ENCODE results near the gene DNM3. TPM values are rescaled to one million over a fixed set of nuclear protein-coding genes. Genes with fewer than 3 reads are reported as not detected.

The DNM3 gene
- total RNA-seq, 2 donors from 2014 or later: 3.2 to 22.5 TPM

- H3K9me3 ChIP-seq (ENCODE audit: control insufficient read depth, low read length, poor library complexity, severe bottlenecking): no peaks in the 10 kb centered on the region
- Mint-ChIP-seq H3K27ac (no peak overlapping the region), H3K4me1 (no peaks in the 10 kb centered on the region), H3K36me3 (ENCODE audit: low read depth) (peaks cover 2% of the 10 kb centered on the region), H3K4me3 (no peak overlapping the region), H3K27me3 (no peaks in the 10 kb centered on the region)
- ATAC-seq (no peak), DNase-seq (no peak)
These were observed 113.1 kb downstream of the DNM3 start for GRCh38 chr1:171954361-171954760.

GRCh38 chr1:171961861-171962260 is 120.6 kb downstream of the DNM3 start:
- H3K4me1 Mint-ChIP-seq: no peaks in the 10 kb centered on the region
- ATAC-seq: no peak
- no peak overlapping the region for H3K27ac Mint-ChIP-seq
- no peaks in the 10 kb centered on the region for H3K9me3 ChIP-seq (ENCODE audit: control insufficient read depth, low read length, poor library complexity, severe bottlenecking)
- H3K27me3 Mint-ChIP-seq: no peaks in the 10 kb centered on the region
- H3K36me3 Mint-ChIP-seq (ENCODE audit: low read depth): no peaks in the 10 kb centered on the region
- no peak for DNase-seq
- no peak overlapping the region for H3K4me3 Mint-ChIP-seq

GRCh38 chr1:171963762-171964161 is 122.5 kb downstream of the DNM3 start:
- no peaks in the 10 kb centered on the region for H3K9me3 ChIP-seq (ENCODE audit: control insufficient read depth, low read length, poor library complexity, severe bottlenecking)
- Mint-ChIP-seq H3K4me1 (no peaks in the 10 kb centered on the region), H3K4me3 (no peak overlapping the region), H3K27me3 (no peaks in the 10 kb centered on the region), H3K36me3 (ENCODE audit: low read depth) (no peaks in the 10 kb centered on the region), H3K27ac (no peak overlapping the region)
- DNase-seq: no peak
- no peak for ATAC-seq

- H3K36me3 Mint-ChIP-seq (ENCODE audit: low read depth): no peaks in the 10 kb centered on the region
- no peak overlapping the region for H3K27ac Mint-ChIP-seq
- DNase-seq (no peak), ATAC-seq (no peak)
- H3K27me3 Mint-ChIP-seq: no peaks in the 10 kb centered on the region
- H3K4me1 Mint-ChIP-seq: no peaks in the 10 kb centered on the region
- no peak overlapping the region for H3K4me3 Mint-ChIP-seq
- no peaks in the 10 kb centered on the region for H3K9me3 ChIP-seq (ENCODE audit: control insufficient read depth, low read length, poor library complexity, severe bottlenecking)
These were observed 124.5 kb downstream of the DNM3 start for GRCh38 chr1:171965777-171966176.

GRCh38 chr1:171966426-171967220 is 125.3 kb downstream of the DNM3 start:
- no peaks in the 10 kb centered on the region for H3K27me3 Mint-ChIP-seq
- H3K9me3 ChIP-seq (ENCODE audit: control insufficient read depth, low read length, poor library complexity, severe bottlenecking): no peaks in the 10 kb centered on the region
- H3K27ac Mint-ChIP-seq: no peak overlapping the region
- H3K4me1 Mint-ChIP-seq: no peaks in the 10 kb centered on the region
- H3K4me3 Mint-ChIP-seq: no peak overlapping the region
- no peak for ATAC-seq
- no peak for DNase-seq
- H3K36me3 Mint-ChIP-seq (ENCODE audit: low read depth): no peaks in the 10 kb centered on the region

GRCh38 chr1:171969226-171969625 is 127.9 kb downstream of the DNM3 start:
- Mint-ChIP-seq H3K27me3 (peaks cover 11% of the 10 kb centered on the region), H3K27ac (no peak overlapping the region), H3K36me3 (ENCODE audit: low read depth) (no peaks in the 10 kb centered on the region), H3K4me1 (no peaks in the 10 kb centered on the region), H3K4me3 (no peak overlapping the region)
- DNase-seq (no peak), ATAC-seq (no peak)
- H3K9me3 ChIP-seq (ENCODE audit: control insufficient read depth, low read length, poor library complexity, severe bottlenecking): no peaks in the 10 kb centered on the region

GRCh38 chr1:171969813-171970212 is 128.5 kb downstream of the DNM3 start:
- H3K27ac Mint-ChIP-seq: no peak overlapping the region
- no peaks in the 10 kb centered on the region for H3K4me1 Mint-ChIP-seq
- H3K9me3 ChIP-seq (ENCODE audit: control insufficient read depth, low read length, poor library complexity, severe bottlenecking): no peaks in the 10 kb centered on the region
- peaks cover 13% of the 10 kb centered on the region for H3K27me3 Mint-ChIP-seq
- DNase-seq (no peak), ATAC-seq (no peak)
- no peaks in the 10 kb centered on the region for H3K36me3 Mint-ChIP-seq (ENCODE audit: low read depth)
- H3K4me3 Mint-ChIP-seq: no peak overlapping the region

- H3K4me1 Mint-ChIP-seq: no peaks in the 10 kb centered on the region
- H3K27me3 Mint-ChIP-seq: peaks cover 16% of the 10 kb centered on the region
- no peak overlapping the region for H3K4me3 Mint-ChIP-seq
- DNase-seq (no peak), ATAC-seq (no peak)
- no peaks in the 10 kb centered on the region for H3K9me3 ChIP-seq (ENCODE audit: control insufficient read depth, low read length, poor library complexity, severe bottlenecking)
- H3K36me3 Mint-ChIP-seq (ENCODE audit: low read depth): no peaks in the 10 kb centered on the region
- no peak overlapping the region for H3K27ac Mint-ChIP-seq
These were observed 131.5 kb downstream of the DNM3 start for GRCh38 chr1:171972846-171973245.

GRCh38 chr1:171973421-171973820 is 132.1 kb downstream of the DNM3 start:
- no peaks in the 10 kb centered on the region for H3K9me3 ChIP-seq (ENCODE audit: control insufficient read depth, low read length, poor library complexity, severe bottlenecking)
- Mint-ChIP-seq H3K27ac (no peak overlapping the region), H3K36me3 (ENCODE audit: low read depth) (no peaks in the 10 kb centered on the region), H3K4me3 (no peak overlapping the region), H3K27me3 (peaks cover 16% of the 10 kb centered on the region), H3K4me1 (no peaks in the 10 kb centered on the region)
- ATAC-seq (no peak), DNase-seq (no peak)

- H3K9me3 ChIP-seq (ENCODE audit: control insufficient read depth, low read length, poor library complexity, severe bottlenecking): no peaks in the 10 kb centered on the region
- H3K27ac Mint-ChIP-seq: no peak overlapping the region
- H3K4me3 Mint-ChIP-seq: no peak overlapping the region
- DNase-seq: no peak
- no peak for ATAC-seq
- peaks cover 5% of the 10 kb centered on the region for H3K4me1 Mint-ChIP-seq
- peaks cover 16% of the 10 kb centered on the region for H3K27me3 Mint-ChIP-seq
- peaks cover 2% of the 10 kb centered on the region for H3K36me3 Mint-ChIP-seq (ENCODE audit: low read depth)
These were observed 140.0 kb downstream of the DNM3 start for GRCh38 chr1:171981303-171981702.

- ATAC-seq: no peak
- DNase-seq: no peak
- Mint-ChIP-seq H3K4me1 (peaks cover 5% of the 10 kb centered on the region), H3K36me3 (ENCODE audit: low read depth) (peaks cover 2% of the 10 kb centered on the region), H3K27me3 (peaks cover 16% of the 10 kb centered on the region), H3K4me3 (no peak overlapping the region), H3K27ac (no peak overlapping the region)
- H3K9me3 ChIP-seq (ENCODE audit: control insufficient read depth, low read length, poor library complexity, severe bottlenecking): no peaks in the 10 kb centered on the region
These were observed 142.3 kb downstream of the DNM3 start for GRCh38 chr1:171983584-171983983.

GRCh38 chr1:171984262-171984661 is 143.0 kb downstream of the DNM3 start:
- H3K9me3 ChIP-seq (ENCODE audit: control insufficient read depth, low read length, poor library complexity, severe bottlenecking): no peaks in the 10 kb centered on the region
- Mint-ChIP-seq H3K27me3 (peaks cover 16% of the 10 kb centered on the region), H3K27ac (no peak overlapping the region), H3K36me3 (ENCODE audit: low read depth) (peaks cover 2% of the 10 kb centered on the region), H3K4me3 (no peak overlapping the region), H3K4me1 (peaks cover 5% of the 10 kb centered on the region)
- DNase-seq: no peak
- no peak for ATAC-seq

GRCh38 chr1:171984850-171985485 is 143.7 kb downstream of the DNM3 start:
- H3K36me3 Mint-ChIP-seq (ENCODE audit: low read depth): peaks cover 2% of the 10 kb centered on the region
- no peaks in the 10 kb centered on the region for H3K9me3 ChIP-seq (ENCODE audit: control insufficient read depth, low read length, poor library complexity, severe bottlenecking)
- ATAC-seq (peak; percentile 65), DNase-seq (no peak)
- peaks cover 16% of the 10 kb centered on the region for H3K27me3 Mint-ChIP-seq
- peaks cover 5% of the 10 kb centered on the region for H3K4me1 Mint-ChIP-seq
- H3K4me3 Mint-ChIP-seq: no peak overlapping the region
- H3K27ac Mint-ChIP-seq: no peak overlapping the region

GRCh38 chr1:171985639-171986038 is 144.3 kb downstream of the DNM3 start:
- ATAC-seq: no peak
- no peak for DNase-seq
- Mint-ChIP-seq H3K36me3 (ENCODE audit: low read depth) (peaks cover 2% of the 10 kb centered on the region), H3K4me3 (no peak overlapping the region), H3K27me3 (peaks cover 16% of the 10 kb centered on the region), H3K27ac (no peak overlapping the region), H3K4me1 (peaks cover 5% of the 10 kb centered on the region)
- H3K9me3 ChIP-seq (ENCODE audit: control insufficient read depth, low read length, poor library complexity, severe bottlenecking): no peaks in the 10 kb centered on the region
